ENCODE data around the gene FRMPD1. TPM values are rescaled to one million over a fixed set of nuclear protein-coding genes. Genes with fewer than 3 reads are reported as not detected.

The FRMPD1 gene
- total and polyA plus RNA-seq, 2 experiments from 2014 or later, result not detected

DNA sequence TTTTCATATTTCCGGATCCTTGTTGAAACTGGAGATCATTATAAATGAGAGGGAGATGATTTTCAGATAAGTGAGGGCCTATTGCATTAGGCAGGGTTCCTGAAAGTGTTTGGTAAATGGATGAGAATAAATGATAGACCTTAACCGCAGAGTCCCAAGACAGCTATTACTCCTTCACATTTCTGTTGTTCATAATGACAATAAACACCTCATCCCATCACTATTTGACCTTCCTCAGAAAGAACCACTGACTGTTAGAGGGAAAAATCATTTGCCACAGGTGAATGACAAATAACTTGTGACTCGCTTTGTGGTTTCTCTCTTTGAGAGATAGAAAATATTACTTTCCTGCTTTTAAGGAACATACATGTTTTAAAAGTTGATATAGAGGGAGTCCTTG is 55.5 kb downstream of the FRMPD1 start:
- H3K27ac ChIP-seq, result no peak overlapping the region
- H3K9ac ChIP-seq, result no peak overlapping the region
- peaks cover 80% of the 10 kb centered on the region for H3K27me3 ChIP-seq (replicated peaks; ENCODE audit: insufficient read depth)
- H2AFZ ChIP-seq, result no peak overlapping the region
- 0 out of 2 replicates have a peak, but pooled peaks cover 4% of the 10 kb centered on the region for H3F3A ChIP-seq (ENCODE audit: insufficient read depth)
- 38 to 41% methylated on average over 3 of the region's 3 CpGs for WGBS, 2 experiments (ENCODE audit: low coverage in 1 of 2, low lambda C conversion rate in 2 of 2, missing lambda C conversion rate in 2 of 2)
- in situ Hi-C loops (cut with MboI), result no loop called here
- TF ChIP-seq EZH2 (IDR thresholded peaks at IDR 0.05; ENCODE audit: insufficient read depth, poor library complexity, severe bottlenecking), result no peak
- TF ChIP-seq EZH2phosphoT487 (IDR thresholded peaks at IDR 0.05; ENCODE audit: insufficient read depth, low read depth), result no peak
- H3K4me3 ChIP-seq, result no peak overlapping the region
- no peaks in the 10 kb centered on the region for H3K36me3 ChIP-seq (ENCODE audit: low read depth)
- H3K9me3 ChIP-seq (ENCODE audit: low read depth), result no peaks in the 10 kb centered on the region
- no peaks in the 10 kb centered on the region for H4K20me1 ChIP-seq (ENCODE audit: insufficient read depth)
- H3K4me1 ChIP-seq (ENCODE audit: insufficient read depth), result no peaks in the 10 kb centered on the region
- H3K4me2 ChIP-seq (ENCODE audit: unreplicated experiment), result no peak overlapping the region
- DNase-seq, result peak; percentile 53
- H3K9me2 ChIP-seq (ENCODE audit: insufficient read depth), result no peaks in the 10 kb centered on the region
- H3K79me2 ChIP-seq (ENCODE audit: insufficient read depth), result no peaks in the 10 kb centered on the region

DNA sequence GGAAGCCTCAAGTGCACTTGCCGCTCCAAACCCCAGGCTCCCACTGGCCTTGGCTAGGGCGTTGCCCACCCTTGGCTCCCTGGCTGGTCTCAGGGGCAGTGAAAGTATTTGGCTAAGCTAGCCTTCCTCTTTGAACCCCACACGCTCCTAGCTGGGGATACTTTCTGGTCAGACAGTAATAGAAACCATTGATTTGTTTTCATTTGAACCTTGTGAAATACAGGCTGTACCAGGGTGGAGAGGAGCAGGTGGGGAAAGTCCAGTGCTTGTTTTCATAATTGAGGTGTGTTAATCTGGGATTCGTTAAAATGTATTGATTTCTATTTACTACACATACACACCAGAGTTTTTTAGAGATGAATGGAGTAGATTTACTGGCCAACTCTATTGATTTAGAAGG is 57.0 kb downstream of the FRMPD1 start:
- Histone ChIP-seq H3K4me3 (no peak overlapping the region), H2AFZ (no peak overlapping the region), H3K27ac (no peak overlapping the region), H3F3A (ENCODE audit: insufficient read depth) (0 out of 2 replicates have a peak, but pooled peaks cover 4% of the 10 kb centered on the region), H3K79me2 (ENCODE audit: insufficient read depth) (no peaks in the 10 kb centered on the region), H4K20me1 (ENCODE audit: insufficient read depth) (no peaks in the 10 kb centered on the region), H3K4me1 (ENCODE audit: insufficient read depth) (no peaks in the 10 kb centered on the region), H3K36me3 (ENCODE audit: low read depth) (no peaks in the 10 kb centered on the region), H3K9me3 (ENCODE audit: low read depth) (no peaks in the 10 kb centered on the region), H3K4me2 (ENCODE audit: unreplicated experiment) (no peak overlapping the region), H3K27me3 (replicated peaks; ENCODE audit: insufficient read depth) (peaks cover 72% of the 10 kb centered on the region), H3K9me2 (ENCODE audit: insufficient read depth) (no peaks in the 10 kb centered on the region), H3K9ac (no peak overlapping the region)
- in situ Hi-C loops (cut with MboI), result no loop called here
- WGBS, 2 experiments (ENCODE audit: low coverage in 1 of 2, low lambda C conversion rate in 2 of 2, missing lambda C conversion rate in 2 of 2), result 54 to 59% methylated on average over 4 of the region's 4 CpGs
- no peak for DNase-seq
- TF ChIP-seq EZH2 (IDR thresholded peaks at IDR 0.05; ENCODE audit: insufficient read depth, poor library complexity, severe bottlenecking) (no peak), EZH2phosphoT487 (IDR thresholded peaks at IDR 0.05; ENCODE audit: insufficient read depth, low read depth) (no peak)

DNA sequence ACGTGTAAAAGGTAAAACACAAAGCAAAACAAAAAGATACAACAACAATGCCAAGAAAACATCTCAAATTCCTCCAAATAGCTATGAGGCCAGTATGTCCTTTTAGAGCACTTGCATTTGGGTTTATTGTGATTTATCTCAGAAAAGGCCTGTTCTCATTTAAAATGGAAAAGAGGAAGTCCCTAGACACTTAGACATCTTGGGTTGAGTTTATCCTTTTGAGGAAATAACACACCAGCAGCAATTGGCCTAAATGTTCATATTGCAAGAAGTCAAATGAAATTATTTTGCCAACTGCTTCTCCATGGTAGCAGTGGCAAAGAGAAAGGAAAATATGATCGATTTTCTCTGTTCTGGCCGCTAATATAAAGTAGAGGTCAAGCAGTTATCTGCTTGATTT is 59.3 kb downstream of the FRMPD1 start:
- Histone ChIP-seq H3K9ac (no peak overlapping the region), H3K4me2 (ENCODE audit: unreplicated experiment) (no peak overlapping the region), H3K9me2 (ENCODE audit: insufficient read depth) (no peaks in the 10 kb centered on the region), H3K9me3 (ENCODE audit: low read depth) (no peaks in the 10 kb centered on the region), H4K20me1 (ENCODE audit: insufficient read depth) (no peaks in the 10 kb centered on the region), H3K4me3 (no peak overlapping the region), H3K79me2 (ENCODE audit: insufficient read depth) (no peaks in the 10 kb centered on the region), H3K27ac (no peak overlapping the region), H3K27me3 (replicated peaks; ENCODE audit: insufficient read depth) (peaks cover 66% of the 10 kb centered on the region), H2AFZ (no peak overlapping the region), H3K4me1 (ENCODE audit: insufficient read depth) (no peaks in the 10 kb centered on the region), H3K36me3 (ENCODE audit: low read depth) (no peaks in the 10 kb centered on the region), H3F3A (ENCODE audit: insufficient read depth) (0 out of 2 replicates have a peak, but pooled peaks cover 4% of the 10 kb centered on the region)
- WGBS, 2 experiments (ENCODE audit: low coverage in 1 of 2, low lambda C conversion rate in 2 of 2, missing lambda C conversion rate in 2 of 2), result 61 to 73% methylated on average over 3 of the region's 3 CpGs
- DNase-seq, result no peak
- TF ChIP-seq EZH2phosphoT487 (IDR thresholded peaks at IDR 0.05; ENCODE audit: insufficient read depth, low read depth) (no peak), EZH2 (IDR thresholded peaks at IDR 0.05; ENCODE audit: insufficient read depth, poor library complexity, severe bottlenecking) (no peak)
- in situ Hi-C loops (cut with MboI), result no loop called here

DNA sequence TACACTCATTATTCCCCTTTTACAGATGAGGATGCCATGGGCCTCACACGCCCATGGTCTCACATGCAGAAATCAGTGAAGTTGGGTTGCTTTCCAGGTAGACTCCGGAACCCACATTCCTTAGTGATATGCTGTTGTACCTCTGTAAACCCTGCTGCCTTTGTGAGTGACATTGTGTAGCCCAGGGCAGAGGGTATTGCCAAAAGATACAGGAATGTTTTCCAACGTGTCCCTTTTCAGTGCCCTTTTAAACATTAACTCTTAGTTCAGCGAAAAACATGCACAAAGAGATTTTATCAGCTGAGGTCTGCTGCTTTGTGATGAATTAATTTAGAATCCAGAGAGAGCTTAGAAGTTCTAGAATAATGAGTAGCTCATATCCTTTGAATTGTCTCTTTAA is 64.5 kb downstream of the FRMPD1 start:
- Histone ChIP-seq H3K27ac (no peak overlapping the region), H3F3A (ENCODE audit: insufficient read depth) (no peaks in the 10 kb centered on the region), H3K9me3 (ENCODE audit: low read depth) (no peaks in the 10 kb centered on the region), H3K36me3 (ENCODE audit: low read depth) (no peaks in the 10 kb centered on the region), H3K4me2 (ENCODE audit: unreplicated experiment) (no peak overlapping the region), H3K9ac (no peak overlapping the region), H2AFZ (no peak overlapping the region), H3K4me1 (ENCODE audit: insufficient read depth) (no peaks in the 10 kb centered on the region), H4K20me1 (ENCODE audit: insufficient read depth) (no peaks in the 10 kb centered on the region), H3K27me3 (replicated peaks; ENCODE audit: insufficient read depth) (peaks cover 53% of the 10 kb centered on the region), H3K79me2 (ENCODE audit: insufficient read depth) (no peaks in the 10 kb centered on the region), H3K9me2 (ENCODE audit: insufficient read depth) (no peaks in the 10 kb centered on the region), H3K4me3 (no peak overlapping the region)
- 48 to 54% methylated on average over 4 of the region's 4 CpGs for WGBS, 2 experiments (ENCODE audit: low coverage in 1 of 2, low lambda C conversion rate in 2 of 2, missing lambda C conversion rate in 2 of 2)
- TF ChIP-seq EZH2 (IDR thresholded peaks at IDR 0.05; ENCODE audit: insufficient read depth, poor library complexity, severe bottlenecking), result no peak
- TF ChIP-seq EZH2phosphoT487 (IDR thresholded peaks at IDR 0.05; ENCODE audit: insufficient read depth, low read depth), result no peak
- DNase-seq, result no peak
- in situ Hi-C loops (cut with MboI), result no loop called here

DNA sequence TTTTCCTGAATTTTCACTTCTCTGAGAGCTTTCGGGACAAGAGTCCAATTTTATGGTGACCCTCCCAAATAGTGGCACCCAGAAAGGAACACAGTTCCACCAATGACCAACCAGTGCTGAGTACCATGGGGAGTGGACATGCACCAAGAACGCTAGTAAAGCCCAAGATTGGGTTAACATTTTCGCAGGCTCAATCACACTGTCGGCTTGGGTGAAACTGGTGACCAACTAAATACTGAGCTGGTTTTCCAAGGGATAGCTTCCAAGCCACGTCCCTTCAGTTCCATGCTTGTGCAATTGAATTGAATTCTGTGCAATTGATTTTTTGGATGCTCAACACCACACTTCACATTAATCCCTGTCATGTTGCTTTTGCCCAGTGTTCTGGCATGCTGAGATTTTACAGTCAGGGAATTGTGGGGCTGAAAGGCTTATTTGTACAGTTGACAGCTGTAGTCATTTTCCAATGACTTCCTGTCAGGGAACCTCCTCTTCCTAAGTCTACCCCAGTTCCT is 65.3 kb downstream of the FRMPD1 start:
- Histone ChIP-seq H3K27me3 (replicated peaks; ENCODE audit: insufficient read depth) (peaks cover 51% of the 10 kb centered on the region), H3K9ac (no peak overlapping the region), H3K4me1 (ENCODE audit: insufficient read depth) (no peaks in the 10 kb centered on the region), H3K9me3 (ENCODE audit: low read depth) (no peaks in the 10 kb centered on the region), H3K4me2 (ENCODE audit: unreplicated experiment) (no peak overlapping the region), H3K4me3 (no peak overlapping the region), H4K20me1 (ENCODE audit: insufficient read depth) (no peaks in the 10 kb centered on the region), H3K79me2 (ENCODE audit: insufficient read depth) (no peaks in the 10 kb centered on the region), H3F3A (ENCODE audit: insufficient read depth) (no peaks in the 10 kb centered on the region), H3K36me3 (ENCODE audit: low read depth) (no peaks in the 10 kb centered on the region), H3K9me2 (ENCODE audit: insufficient read depth) (no peaks in the 10 kb centered on the region), H3K27ac (no peak overlapping the region), H2AFZ (no peak overlapping the region)
- 36 to 40% methylated on average over 5 of the region's 5 CpGs for WGBS, 2 experiments (ENCODE audit: low coverage in 1 of 2, low lambda C conversion rate in 2 of 2, missing lambda C conversion rate in 2 of 2)
- in situ Hi-C loops (cut with MboI), result no loop called here
- no peak for DNase-seq
- TF ChIP-seq EZH2phosphoT487 (IDR thresholded peaks at IDR 0.05; ENCODE audit: insufficient read depth, low read depth), result no peak
- no peak for TF ChIP-seq EZH2 (IDR thresholded peaks at IDR 0.05; ENCODE audit: insufficient read depth, poor library complexity, severe bottlenecking)
